ENCODE data around the gene TIGD4. TPM values are rescaled to one million over a fixed set of nuclear protein-coding genes. Genes with fewer than 3 reads are reported as not detected.
"Not testable (repeated sequence)": the region's sequence is repeated elsewhere in the genome, so short reads cannot be mapped to it uniquely, and the experiment has no call there.

TIGD4 gene
- total RNA-seq, 1 experiment from 2014 or later = 0.92 TPM

- Mint-ChIP-seq H3K4me1 (ENCODE audit: low read depth, unreplicated experiment) (peaks cover 8% of the 10 kb centered on the region), H3K27ac (ENCODE audit: unreplicated experiment) (no peak overlapping the region), H3K4me3 (ENCODE audit: low read depth, unreplicated experiment) (no peak overlapping the region), H3K27me3 (ENCODE audit: unreplicated experiment) (no peaks in the 10 kb centered on the region), H3K9me3 (ENCODE audit: low read depth, unreplicated experiment) (no peaks in the 10 kb centered on the region), H3K36me3 (ENCODE audit: insufficient read depth, unreplicated experiment) (peaks cover 5% of the 10 kb centered on the region)
- CTCF ChIA-PET = no interaction called here
- no peak for DNase-seq
- BruUV-seq (replicated peaks) = no TSS peak
- TF ChIP-seq, protein P1, sequence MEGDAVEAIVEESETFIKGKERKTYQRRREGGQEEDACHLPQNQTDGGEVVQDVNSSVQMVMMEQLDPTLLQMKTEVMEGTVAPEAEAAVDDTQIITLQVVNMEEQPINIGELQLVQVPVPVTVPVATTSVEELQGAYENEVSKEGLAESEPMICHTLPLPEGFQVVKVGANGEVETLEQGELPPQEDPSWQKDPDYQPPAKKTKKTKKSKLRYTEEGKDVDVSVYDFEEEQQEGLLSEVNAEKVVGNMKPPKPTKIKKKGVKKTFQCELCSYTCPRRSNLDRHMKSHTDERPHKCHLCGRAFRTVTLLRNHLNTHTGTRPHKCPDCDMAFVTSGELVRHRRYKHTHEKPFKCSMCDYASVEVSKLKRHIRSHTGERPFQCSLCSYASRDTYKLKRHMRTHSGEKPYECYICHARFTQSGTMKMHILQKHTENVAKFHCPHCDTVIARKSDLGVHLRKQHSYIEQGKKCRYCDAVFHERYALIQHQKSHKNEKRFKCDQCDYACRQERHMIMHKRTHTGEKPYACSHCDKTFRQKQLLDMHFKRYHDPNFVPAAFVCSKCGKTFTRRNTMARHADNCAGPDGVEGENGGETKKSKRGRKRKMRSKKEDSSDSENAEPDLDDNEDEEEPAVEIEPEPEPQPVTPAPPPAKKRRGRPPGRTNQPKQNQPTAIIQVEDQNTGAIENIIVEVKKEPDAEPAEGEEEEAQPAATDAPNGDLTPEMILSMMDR (IDR thresholded peaks at IDR 0.05; ENCODE audit: unreplicated experiment) = no peak
- intact Hi-C loops (cut with micrococcal nuclease; ENCODE audit: unreplicated experiment) = no loop called here
Observed at GRCh38 chr4:152773953-152774352, 5.6 kb downstream of the TIGD4 start.

DNA sequence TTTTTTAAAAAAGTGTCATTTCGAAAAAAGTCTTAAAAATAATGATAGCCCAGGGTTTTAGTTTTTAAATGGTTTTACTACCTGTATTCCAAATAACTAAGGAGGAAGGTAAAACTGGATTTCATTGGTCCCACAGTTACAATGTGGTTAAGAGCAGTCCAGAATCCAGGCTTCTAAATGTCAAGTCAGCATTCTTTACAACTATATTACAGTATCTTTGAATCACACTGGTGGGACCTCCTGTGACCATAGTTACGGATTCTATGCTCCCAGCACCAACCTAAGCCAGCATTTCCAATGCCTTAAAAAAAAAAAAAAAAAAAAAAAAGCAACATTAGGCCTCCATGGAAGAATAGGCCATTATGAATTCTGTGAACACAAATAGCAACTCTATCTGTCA, 6.2 kb downstream of the TIGD4 start:
- H3K9me3 Mint-ChIP-seq (ENCODE audit: low read depth, unreplicated experiment) = no peaks in the 10 kb centered on the region
- BruUV-seq (replicated peaks) = no TSS peak
- H3K36me3 Mint-ChIP-seq (ENCODE audit: insufficient read depth, unreplicated experiment) = no peaks in the 10 kb centered on the region
- intact Hi-C loops (cut with micrococcal nuclease; ENCODE audit: unreplicated experiment) = no loop called here
- peaks cover 8% of the 10 kb centered on the region for H3K4me1 Mint-ChIP-seq (ENCODE audit: low read depth, unreplicated experiment)
- H3K27ac Mint-ChIP-seq (ENCODE audit: unreplicated experiment) = no peak overlapping the region
- CTCF ChIA-PET = no interaction called here
- H3K27me3 Mint-ChIP-seq (ENCODE audit: unreplicated experiment) = no peaks in the 10 kb centered on the region
- DNase-seq = no peak
- H3K4me3 Mint-ChIP-seq (ENCODE audit: low read depth, unreplicated experiment) = no peak overlapping the region
- TF ChIP-seq, protein P1 (IDR thresholded peaks at IDR 0.05; ENCODE audit: unreplicated experiment) = no peak

DNA sequence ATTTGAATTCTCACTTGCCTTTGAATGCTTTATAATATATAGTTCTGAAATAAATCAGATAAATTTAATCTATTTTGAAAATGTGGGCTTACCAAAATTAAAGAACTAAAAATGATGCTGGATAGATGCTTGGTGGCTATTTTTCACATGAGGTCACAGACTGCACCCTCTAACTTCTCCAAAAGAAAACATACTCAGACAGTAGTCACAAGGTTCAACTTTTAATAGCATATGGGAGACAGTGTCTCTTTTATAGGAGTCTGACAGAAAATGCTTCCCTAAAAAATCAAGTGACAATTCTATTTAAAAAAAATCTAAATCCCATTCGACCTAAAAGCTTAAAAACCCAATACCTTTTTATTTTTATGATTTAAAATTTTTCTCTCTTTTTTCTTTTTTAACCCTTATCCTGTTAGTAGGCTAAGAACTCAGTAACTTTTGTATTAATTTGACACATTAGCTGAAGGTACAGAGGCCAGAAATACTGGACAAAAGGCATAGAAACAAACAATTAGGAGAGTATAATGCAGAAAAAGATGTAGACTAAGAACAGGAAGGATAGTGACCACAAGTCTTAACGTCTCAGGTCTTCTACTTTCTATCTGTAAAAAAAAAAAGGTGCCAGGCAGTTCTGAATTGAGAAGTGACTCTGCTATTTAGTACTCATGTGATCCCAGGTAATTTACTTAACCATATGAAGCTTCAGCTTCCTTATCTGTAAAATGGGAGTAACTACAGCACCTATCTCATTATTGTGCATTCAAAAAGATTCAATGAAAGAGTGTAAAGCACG, 7.6 kb downstream of the TIGD4 start:
- no peak for DNase-seq
- H3K4me1 Mint-ChIP-seq (ENCODE audit: low read depth, unreplicated experiment) = peaks cover 7% of the 10 kb centered on the region
- H3K9me3 Mint-ChIP-seq (ENCODE audit: low read depth, unreplicated experiment) = no peaks in the 10 kb centered on the region
- CTCF ChIA-PET = no interaction called here
- intact Hi-C loops (cut with micrococcal nuclease; ENCODE audit: unreplicated experiment) = no loop called here
- BruUV-seq (replicated peaks) = no TSS peak
- H3K36me3 Mint-ChIP-seq (ENCODE audit: insufficient read depth, unreplicated experiment) = no peaks in the 10 kb centered on the region
- H3K4me3 Mint-ChIP-seq (ENCODE audit: low read depth, unreplicated experiment) = no peak overlapping the region
- no peaks in the 10 kb centered on the region for H3K27me3 Mint-ChIP-seq (ENCODE audit: unreplicated experiment)
- no peak overlapping the region for H3K27ac Mint-ChIP-seq (ENCODE audit: unreplicated experiment)
- TF ChIP-seq, protein P1 (IDR thresholded peaks at IDR 0.05; ENCODE audit: unreplicated experiment) = no peak

- H3K4me3 Mint-ChIP-seq (ENCODE audit: low read depth, unreplicated experiment); DNase-seq; CTCF ChIA-PET; H3K36me3 Mint-ChIP-seq (ENCODE audit: insufficient read depth, unreplicated experiment); H3K4me1 Mint-ChIP-seq (ENCODE audit: low read depth, unreplicated experiment); H3K27ac Mint-ChIP-seq (ENCODE audit: unreplicated experiment); intact Hi-C loops (cut with micrococcal nuclease; ENCODE audit: unreplicated experiment); H3K9me3 Mint-ChIP-seq (ENCODE audit: low read depth, unreplicated experiment); H3K27me3 Mint-ChIP-seq (ENCODE audit: unreplicated experiment); BruUV-seq (replicated peaks): not testable (repeated sequence)
Observed at GRCh38 chr4:152765069-152765737, 14.3 kb downstream of the TIGD4 start.

GRCh38 chr4:152763796-152764195, 15.7 kb downstream of the TIGD4 start:
- Mint-ChIP-seq H3K36me3 (ENCODE audit: insufficient read depth, unreplicated experiment) (no peaks in the 10 kb centered on the region), H3K27me3 (ENCODE audit: unreplicated experiment) (no peaks in the 10 kb centered on the region), H3K27ac (ENCODE audit: unreplicated experiment) (no peak overlapping the region), H3K4me1 (ENCODE audit: low read depth, unreplicated experiment) (no peaks in the 10 kb centered on the region), H3K9me3 (ENCODE audit: low read depth, unreplicated experiment) (no peaks in the 10 kb centered on the region), H3K4me3 (ENCODE audit: low read depth, unreplicated experiment) (no peak overlapping the region)
- BruUV-seq (replicated peaks) = no TSS peak
- intact Hi-C loops (cut with micrococcal nuclease; ENCODE audit: unreplicated experiment) = no loop called here
- TF ChIP-seq, protein P1 (IDR thresholded peaks at IDR 0.05; ENCODE audit: unreplicated experiment) = no peak
- CTCF ChIA-PET = no interaction called here
- no peak for DNase-seq

Measured in Calu3 (cell line).